Stimulated activated CD8-positive, alpha-beta memory T cell treated with anti-CD3 and anti-CD28 coated beads, Interleukin-12 subunit alpha, Interleukin-12 subunit beta, amount 100 ng/mL, for 4 hours (primary cell): ENCODE measurements around the gene CTSG.
"Not testable (repeated sequence)": the region's sequence is repeated elsewhere in the genome, so short reads cannot be mapped to it uniquely, and the experiment has no call there.

Source experiments
- DNase-seq: peaks from one replicate; pipeline ENCODE4 v3.0.0-alpha.2; 2020; ENCODE audit warnings: low read depth

Gene CTSG, protein sequence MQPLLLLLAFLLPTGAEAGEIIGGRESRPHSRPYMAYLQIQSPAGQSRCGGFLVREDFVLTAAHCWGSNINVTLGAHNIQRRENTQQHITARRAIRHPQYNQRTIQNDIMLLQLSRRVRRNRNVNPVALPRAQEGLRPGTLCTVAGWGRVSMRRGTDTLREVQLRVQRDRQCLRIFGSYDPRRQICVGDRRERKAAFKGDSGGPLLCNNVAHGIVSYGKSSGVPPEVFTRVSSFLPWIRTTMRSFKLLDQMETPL

DNA sequence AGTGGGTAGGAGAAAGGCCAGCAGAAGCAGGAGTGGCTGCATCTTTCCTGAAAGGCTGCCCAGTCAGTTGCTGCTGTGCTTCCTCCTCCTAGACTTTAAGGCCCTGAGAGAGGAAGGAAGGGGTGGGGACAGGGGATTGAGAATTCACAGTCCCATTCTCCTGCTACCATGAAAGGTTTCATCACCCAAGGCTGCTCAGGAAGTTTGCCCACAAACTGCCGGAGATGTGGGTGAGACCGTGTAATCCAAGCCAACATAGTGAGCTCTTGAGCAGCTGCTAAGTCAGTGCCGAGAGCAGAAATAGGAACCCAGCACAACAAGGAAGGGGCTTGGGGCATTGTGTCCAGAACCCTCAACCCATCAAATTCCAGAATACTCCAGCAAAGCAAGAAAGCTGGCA, at the start of gene CTSG:
CTSG (minus strand) TSS at position 69 of the 400 bp plus-strand sequence; CDS start at position 42, 27 bp downstream.
- DNase-seq: no peak

DNA sequence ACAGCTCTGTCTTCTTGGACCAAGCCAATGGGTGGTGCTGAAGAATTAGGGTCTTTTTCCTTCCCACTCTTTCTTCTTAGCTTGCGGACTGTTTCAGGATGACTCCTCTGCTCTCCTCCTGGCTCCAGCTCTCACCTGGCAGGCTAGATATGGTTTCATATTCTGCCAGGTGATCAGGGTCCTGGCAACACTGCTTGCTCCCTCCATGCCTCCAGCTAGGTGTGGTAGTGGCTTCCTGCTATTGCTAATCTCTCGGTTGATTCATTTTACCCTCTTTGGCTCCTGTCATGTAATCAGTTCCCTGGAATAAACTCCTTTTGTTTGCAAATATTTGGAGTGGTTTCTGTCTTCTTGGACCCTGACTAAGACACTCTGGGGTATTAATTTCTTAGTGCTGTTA, 37.7 kb upstream of the CTSG start:
- no peak for DNase-seq

DNA sequence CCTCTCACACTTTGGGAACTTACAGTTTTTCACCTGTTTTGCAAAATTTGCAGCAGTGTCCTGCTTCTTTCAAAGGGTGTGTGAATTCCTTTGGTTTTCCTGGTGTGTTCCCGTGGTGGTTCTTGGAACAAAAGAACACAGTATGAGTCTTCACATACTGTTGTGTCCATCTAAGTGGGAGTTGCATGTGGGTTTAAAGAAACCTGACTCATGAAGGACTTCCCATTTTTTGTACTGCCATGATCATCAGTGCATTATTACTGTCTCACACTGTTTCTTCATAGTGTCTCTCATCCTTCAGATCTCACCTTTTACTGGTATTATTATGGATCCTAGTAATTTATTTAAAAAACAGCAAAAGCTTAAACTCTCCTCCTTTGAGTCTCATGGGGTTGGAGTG, 37.2 kb upstream of the CTSG start:
- no peak for DNase-seq

DNA sequence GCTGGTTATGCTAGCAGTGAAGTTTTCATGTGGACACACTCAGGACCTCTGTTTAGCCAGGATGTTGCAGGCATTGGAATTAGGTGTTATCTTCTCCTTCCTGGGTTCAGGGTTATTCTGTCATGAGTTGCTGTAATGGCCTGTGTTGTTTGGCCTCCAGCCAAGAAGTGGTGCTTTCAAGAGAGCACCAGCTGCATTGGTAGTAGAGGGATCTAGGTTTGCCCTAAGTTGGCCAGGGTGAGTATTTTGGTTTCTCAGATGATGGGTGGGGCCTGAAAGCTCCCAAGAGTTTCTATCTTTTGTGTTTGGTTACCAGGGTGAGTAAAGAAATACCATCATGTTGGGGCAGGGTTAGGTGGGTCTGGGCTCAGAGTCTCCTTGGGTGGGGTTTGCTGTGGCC, 36.1 kb upstream of the CTSG start:
- no peak for DNase-seq

DNA sequence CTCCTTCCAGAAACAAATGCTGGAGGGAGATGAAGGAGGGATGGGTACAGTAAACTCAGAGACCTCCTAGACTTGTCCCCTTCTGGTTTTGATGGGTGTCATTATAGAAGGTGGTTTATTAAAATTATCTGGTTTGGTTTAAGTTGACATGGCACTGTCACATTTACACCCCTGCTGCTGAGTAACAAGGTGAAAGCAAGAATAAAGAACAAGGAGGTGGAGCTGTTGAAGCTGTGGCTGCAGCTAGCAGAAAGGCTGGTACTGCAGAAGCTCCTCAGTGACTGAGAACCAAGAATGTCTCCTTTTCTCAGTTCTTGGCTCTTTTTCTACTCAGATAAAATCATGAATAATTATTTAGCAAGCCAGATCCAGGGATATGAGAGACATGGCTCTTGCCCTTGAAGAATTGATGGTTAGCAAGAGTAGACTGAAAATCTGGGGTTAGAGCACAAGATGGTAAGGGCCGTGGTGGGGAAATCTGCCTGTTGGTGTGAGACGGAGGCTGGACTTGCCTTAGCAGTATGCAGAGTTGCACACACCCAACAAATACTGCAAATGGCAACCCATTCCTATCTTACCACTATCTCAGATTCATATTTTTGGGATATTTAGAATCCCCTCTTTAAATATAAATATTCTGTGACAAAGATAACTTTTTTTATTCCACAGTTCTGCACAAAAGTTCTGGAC, 33.8 kb upstream of the CTSG start, which contains the start of gene GZMH:
GZMH (minus strand) TSS at position 31 of the 690 bp plus-strand sequence. CDS start 72 bp downstream, outside the sequence.
- DNase-seq: no peak

DNA sequence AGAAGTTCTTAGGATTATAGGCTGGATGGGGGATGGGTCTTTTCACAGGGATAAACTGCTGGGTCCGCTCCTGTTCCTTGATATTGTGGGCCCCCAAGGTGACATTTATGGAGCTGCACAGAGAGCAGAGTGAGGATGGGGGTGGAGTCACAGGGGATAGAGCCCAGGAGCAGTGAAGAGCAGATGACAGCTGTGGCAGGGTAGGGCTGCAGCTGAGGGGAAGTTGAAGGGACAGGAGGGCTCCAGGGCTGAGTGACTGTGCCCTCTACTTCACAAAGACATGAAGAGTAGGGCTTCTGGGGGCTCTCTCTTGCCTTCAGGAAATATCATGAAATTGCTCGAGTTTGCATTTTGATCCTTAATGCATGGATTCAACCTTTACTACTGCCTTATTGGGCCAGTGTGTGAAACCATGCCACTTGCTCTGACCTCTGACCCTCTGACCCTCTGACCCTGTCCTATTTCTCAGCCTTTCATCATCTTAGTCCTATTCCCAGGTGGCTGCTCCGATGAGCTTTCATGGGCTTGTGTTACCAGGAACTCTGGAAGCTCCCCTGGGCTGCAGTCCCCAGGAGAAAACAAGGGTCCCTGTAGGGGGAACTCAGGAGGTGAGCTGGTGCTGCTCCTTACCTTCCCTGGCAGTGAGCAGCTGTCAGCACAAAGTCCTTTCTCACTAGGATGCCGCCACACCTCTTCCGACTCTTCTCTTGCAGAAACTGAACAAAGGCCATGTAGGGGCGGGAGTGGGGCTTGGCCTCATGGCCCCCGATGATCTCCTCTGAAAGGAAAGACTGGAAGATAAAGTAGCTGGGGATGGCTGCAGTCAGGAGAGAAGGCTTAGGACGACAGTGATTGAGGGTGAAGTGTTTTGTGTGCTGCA, 31.8 kb upstream of the CTSG start:
- no peak for DNase-seq

DNA sequence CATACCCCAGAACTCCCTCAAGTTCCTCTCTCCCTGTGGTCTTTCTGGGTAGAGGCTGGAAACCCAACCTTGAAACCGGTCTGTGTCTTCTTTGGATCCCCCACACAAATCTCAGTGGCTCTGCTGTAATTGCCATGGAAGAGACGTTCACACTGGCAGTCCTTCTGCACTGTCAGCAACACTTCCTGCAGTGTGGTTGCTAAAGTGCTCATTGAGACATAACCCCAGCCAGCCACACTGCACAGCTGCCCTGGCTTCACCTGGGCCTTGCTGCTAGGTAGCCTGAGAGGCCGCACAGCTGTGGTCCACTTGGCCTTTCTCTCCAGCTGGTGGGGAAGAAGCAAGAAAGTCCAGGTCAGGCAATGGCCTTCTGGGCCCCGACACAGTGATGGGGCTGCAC, 31.0 kb upstream of the CTSG start:
- no peak for DNase-seq

DNA sequence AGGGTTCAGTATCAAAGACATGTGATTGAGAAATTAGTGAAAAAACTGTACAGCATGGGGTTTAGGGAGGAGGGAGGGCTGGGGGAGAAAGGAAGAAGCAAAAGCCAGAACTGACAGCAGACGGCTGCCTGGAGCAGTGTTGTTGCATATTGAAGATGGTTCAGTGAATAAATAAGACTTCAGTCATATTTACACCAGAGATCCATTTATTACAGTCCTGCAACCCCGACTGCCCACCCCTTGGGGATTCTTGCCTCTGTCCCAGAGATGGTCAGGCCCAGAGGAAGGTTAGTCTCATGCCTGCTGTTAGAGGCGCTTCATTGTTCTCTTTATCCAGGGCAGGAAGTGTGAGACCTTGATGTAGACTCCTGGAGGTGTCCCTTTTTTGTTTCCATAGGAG, 30.2 kb upstream of the CTSG start:
- DNase-seq: no peak

DNA sequence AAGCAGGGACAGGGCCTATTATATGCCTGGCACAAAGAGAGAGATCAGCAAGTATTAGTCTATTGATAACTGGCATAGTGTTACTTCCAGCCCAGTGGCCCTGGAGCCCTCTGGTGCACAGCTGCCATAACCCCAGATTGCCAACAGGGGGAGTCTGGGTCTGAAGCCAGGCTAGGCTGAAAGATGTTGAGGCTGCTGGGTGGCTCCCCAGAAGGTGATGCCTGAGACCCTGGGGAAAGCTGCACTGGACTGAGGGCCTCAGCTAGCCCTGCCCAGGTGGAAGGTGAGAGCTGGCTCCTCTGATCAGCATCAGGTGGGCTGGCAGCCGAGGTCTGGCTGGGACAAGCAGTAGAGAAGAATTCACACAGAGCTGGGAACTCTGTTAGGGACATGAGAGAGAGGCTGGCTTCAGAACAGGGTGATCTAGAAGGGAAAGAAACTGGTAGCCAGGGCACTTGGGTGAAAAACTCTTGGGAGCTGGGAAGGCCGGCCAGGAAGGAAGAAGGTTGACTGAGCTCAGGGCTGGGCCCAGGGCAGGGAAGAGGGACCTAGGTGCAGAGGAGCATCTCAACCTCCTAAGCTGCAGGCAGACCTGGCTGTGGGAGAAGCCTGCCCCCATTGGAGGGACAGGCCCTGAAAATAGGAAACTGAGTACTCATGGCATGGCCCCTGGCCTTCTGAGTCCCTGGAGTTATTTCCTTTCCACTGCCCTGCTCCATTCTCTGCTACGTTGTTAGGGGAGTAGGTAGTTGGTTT, 29.6 kb upstream of the CTSG start:
- DNase-seq: peak; percentile 52

DNA sequence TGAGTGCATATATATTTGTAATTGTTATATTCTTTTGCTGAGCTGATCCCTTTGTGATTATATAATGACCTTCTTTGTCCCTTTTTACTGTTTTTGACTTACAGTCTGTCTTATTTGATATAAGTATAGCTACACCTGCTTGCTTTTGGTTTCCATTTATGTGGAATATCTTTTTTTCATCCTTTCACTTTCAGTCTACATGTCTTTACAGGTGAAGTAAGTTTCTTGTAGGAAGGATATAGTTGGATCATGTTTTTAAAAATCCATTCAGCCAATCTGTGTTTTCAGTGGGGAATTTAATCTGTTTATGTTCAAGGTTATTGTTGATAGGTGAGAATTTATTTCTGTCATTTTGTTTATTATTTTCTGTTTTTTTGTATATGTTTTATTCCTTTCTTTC, 21.4 kb upstream of the CTSG start:
- no peak for DNase-seq

DNA sequence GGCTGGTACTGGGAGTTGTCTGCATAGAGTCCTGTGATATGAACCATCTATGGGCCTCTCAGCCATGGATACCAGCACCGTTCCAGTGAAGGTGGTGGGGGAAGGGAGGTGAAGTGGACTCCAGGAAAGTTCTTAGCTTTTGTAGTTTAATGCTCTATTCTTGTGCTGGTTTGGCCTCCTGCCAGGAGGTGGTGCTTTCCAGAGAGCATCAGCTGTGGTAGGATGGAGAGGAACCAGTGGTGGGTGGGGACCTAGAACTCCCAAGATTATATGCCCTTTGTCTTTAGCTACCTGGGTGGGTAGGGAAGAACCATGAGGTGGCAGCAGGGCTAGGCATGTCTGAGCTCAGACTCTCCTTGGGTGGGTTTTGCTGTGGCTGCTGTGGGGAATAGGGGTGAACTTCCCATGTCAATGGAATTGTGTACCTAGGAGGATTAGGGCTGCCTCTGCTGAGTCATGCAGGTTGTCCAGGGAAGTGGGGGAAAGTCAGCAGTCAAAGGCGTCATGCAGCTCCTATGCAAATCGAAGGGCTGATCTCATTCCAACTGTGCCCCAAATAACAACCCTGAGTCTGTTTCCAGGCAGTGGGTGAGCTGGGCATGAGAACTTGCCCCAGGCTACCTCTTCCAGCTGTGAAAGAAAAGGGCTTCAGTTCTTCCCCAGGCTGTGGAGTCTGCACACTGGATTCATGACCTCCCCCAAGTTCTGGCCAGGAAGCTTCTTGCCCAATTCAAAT, 19.2 kb upstream of the CTSG start:
- no peak for DNase-seq

DNA sequence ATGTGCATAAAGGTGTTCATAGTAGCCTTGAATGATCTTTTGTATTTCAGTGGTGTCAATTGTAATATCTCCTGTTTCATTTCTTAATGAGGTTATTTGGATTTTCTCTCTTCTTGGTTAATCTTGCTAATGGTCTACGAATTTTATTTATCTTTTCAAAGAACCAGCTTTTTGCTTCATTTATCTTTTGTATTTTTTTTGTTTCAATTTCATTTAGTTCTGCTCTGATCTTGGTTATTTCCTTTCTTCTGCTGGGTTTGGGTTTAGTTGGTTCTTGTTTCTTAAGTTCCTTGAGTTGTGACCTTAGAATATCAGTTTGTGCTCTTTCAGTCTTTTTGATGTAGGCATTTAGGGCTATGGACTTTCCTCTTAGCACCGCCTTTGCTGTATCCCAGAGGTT, 15.0 kb upstream of the CTSG start:
- not testable (repeated sequence) for DNase-seq

DNA sequence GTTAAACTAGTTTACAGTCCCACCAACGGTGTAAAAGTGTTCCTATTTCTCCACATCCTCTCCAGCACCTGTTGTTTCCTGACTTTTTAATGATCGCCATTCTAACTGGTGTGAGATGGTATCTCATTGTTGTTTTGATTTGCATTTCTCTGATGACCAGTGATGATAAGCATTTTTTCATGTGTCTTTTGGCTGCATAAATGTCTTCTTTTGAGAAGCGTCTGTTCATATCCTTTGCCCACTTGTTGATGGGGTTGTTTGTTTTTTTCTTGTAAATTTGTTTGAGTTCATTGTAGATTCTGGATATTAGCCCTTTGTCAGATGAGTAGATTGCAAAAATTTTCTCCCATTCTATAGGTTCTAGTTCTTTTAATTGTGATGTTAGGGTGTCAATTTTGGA, 8.4 kb upstream of the CTSG start:
- not testable (repeated sequence) for DNase-seq

DNA sequence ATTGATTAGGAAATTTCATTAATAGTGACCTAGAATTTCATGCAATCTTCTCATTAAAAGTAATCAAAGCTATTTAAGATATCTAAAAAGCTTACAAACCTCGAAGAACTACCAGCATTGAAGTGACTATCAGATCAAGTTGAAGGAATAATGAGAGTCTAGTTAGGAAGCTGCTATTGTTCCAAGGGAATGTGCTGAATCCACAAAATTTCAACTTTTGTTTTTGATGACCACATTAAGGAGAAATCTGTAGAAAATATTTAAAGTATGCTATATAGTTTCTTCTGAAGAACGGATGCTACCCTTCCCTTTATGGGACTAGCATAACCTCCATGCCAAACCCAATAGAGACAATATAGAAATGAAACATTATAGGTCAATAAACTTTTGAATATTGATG, 2.5 kb upstream of the CTSG start:
- DNase-seq: no peak

DNA sequence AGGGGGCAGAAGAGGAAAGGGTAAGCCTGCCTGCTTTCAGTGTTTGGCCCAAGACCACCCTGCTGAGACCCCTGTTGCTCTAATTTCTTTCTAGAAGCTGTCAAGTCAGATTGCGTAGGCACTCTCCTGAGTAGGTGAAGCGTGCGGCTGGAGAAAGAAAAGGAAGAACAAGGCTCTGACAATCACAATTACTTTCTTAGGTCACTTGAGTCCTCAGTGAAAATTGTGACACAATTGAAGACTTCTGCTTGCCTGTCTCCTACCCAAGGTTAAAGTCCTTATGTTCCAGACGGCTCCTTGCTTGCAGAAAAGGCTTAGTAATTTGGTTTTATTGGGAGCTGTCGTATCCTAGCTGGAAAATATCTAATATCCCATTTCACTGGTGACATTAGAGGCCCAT, 721 bp upstream of the CTSG start:
- DNase-seq: no peak

DNA sequence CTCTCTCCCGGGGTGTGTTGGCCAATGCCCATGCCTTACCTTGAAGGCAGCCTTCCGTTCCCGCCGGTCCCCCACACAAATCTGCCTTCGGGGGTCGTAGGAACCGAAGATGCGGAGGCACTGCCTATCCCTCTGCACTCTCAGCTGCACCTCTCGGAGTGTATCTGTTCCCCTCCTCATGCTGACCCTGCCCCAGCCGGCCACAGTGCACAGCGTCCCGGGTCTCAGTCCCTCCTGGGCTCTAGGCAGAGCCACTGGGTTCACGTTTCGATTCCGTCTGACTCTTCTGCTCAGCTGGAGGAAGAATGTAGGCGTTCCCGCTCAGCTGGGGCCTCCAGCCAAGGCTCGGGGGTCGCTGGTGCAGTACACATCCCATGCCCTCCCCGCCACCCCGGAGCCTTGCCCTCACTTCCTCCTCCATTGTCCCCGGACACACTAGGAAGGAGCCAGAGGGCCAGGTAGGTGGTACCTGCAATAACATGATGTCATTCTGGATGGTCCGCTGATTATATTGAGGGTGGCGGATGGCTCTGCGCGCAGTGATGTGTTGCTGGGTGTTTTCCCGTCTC, 1.8 kb downstream of the CTSG start:
- no peak for DNase-seq

DNA sequence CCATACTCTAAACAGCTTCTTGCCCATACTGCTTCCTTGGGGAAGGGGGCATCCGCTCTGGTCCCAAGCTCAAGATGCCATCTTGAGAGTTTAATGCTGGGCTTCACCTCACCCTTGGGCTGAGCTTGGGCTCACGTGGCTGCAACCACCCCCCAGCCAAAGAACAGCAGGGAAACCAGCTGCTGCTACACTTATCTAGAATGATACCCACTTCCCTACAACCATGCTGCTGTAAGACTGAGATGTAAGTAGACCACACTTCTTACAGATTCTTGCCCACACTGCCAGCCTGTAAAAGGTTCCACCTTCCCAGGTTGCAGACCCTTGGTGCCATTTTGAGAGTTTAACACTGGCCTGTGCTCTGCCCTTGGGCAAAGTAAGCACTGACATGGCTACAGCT, 9.7 kb downstream of the CTSG start:
- DNase-seq: no peak

DNA sequence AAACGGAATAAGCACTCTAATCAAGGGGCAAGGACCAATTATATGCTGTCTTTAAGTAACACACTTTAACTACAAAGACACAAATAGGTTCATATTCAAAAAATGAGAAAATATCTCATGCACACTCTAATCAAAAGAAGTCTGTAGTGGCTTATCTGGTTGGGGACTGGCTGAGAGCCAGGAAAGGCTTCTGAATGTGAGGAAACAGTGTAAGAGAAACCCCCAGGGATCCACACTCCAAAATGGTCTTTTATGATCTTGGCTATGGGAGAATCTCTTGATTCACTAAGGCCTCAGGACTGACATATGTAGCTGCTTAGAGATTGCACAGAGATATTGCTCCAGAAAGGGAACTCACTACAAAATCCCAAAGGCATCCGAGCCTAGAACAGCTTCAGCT, 10.3 kb downstream of the CTSG start:
- DNase-seq: no peak

DNA sequence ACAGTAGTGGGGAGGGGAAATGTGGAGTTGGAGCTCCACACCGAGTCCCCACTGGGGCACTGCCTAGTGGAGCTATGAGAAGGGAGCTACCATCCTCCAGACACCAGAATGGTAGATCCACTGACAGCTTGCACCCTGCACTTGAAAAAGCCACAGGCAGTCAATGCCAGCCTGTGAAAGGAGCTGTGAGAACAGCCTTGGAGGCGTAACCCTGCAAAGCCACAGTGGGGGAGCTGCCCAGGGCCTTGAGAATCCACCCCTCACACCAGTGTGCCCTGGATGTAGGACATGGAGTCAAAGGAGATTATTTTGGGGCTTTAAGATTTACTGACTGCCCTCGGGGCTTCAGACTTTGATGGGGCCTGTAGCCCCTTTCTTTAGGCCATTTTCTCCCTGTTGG, 12.5 kb downstream of the CTSG start:
- no peak for DNase-seq

DNA sequence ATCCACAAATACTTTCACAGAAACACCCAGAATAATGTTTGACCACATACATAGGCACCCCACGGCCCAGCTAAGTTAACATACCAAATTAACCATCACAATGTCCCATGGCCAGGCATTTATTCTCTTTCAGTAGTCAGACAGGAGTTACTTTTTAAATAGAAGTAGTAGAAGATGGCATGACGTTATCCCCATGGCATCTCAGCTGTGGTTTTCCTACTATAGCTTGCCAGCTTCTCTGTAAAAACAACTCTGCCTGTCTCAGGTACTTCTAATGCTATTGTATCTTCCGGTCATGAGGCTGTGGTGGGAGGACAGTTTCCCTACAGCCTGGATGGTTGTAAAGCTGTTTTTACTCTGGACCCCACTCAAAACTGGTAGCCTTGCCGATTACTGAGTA, 19.3 kb downstream of the CTSG start:
- DNase-seq: no peak

DNA sequence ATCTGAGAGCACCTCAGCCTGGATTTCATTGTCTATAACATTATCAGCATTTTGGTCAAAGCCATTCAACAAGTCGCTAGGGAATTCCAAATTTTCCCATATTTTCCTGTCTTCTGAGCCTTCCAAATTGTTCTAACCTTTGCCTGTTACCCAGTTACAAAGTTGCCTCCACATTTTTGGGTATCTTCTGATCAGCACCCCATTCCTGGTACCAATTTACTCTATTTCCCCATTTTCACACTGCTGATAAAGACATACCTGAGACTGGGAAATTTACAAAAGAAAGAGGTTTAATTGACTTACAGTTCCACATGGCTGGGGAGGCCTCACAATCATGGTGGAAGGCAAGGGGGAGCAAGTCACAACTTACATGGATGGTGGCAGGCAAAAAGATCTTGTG, 27.0 kb downstream of the CTSG start:
- not testable (repeated sequence) for DNase-seq
